KMS-11 (cell line): ENCODE data around the gene PCARE.

Experiments used
- H2AFZ ChIP-seq: fragments of 200-600 bp; sonication (generic); 2 replicates; pipeline ENCODE4 v1.6.1; 2016; ENCODE audit warnings: antibody characterized with exemption, mixed run types, low read depth
- H3K27ac ChIP-seq: fragments of 200-600 bp; sonication (generic); 2 replicates; pipeline ENCODE4 v1.6.1; 2016; ENCODE audit warnings: mild to moderate bottlenecking, mixed run types
- H3K27me3 ChIP-seq: fragments of 200-600 bp; sonication (generic); 2 replicates; pipeline ENCODE4 v1.6.1; 2017; ENCODE audit warnings: mild to moderate bottlenecking, low read depth, mixed run types, moderate library complexity; ENCODE audit not compliant: insufficient read depth
- H3K36me3 ChIP-seq: fragments of 200-600 bp; sonication (generic); 2 replicates; pipeline ENCODE4 v1.6.1; 2017; ENCODE audit warnings: mild to moderate bottlenecking, mixed run types; ENCODE audit not compliant: insufficient read depth
- H3K4me1 ChIP-seq: fragments of 200-600 bp; sonication (generic); 2 replicates; pipeline ENCODE4 v1.6.1; 2016; ENCODE audit warnings: mild to moderate bottlenecking, low read depth, mixed run types; ENCODE audit not compliant: poor library complexity, severe bottlenecking
- H3K4me2 ChIP-seq: fragments of 200-600 bp; sonication (generic); 2 replicates; pipeline ENCODE4 v1.7.0; 2016; ENCODE audit warnings: mild to moderate bottlenecking, mixed run types
- H3K4me3 ChIP-seq: fragments of 200-600 bp; sonication (generic); IDR thresholded peaks from 2 replicates; pipeline ENCODE4 v1.6.1; 2017; ENCODE audit warnings: low read depth, low read length, mixed read lengths; ENCODE audit not compliant: insufficient read depth
- H3K79me2 ChIP-seq: fragments of 200-600 bp; sonication (generic); 2 replicates; pipeline ENCODE4 v1.6.1; 2016; ENCODE audit warnings: low read depth, mixed run types; ENCODE audit not compliant: insufficient read depth
- H3K9ac ChIP-seq: fragments of 200-600 bp; sonication (generic); 2 replicates; pipeline ENCODE4 v1.6.1; 2016; ENCODE audit warnings: mild to moderate bottlenecking, mixed run types
- H4K20me1 ChIP-seq: fragments of 200-600 bp; sonication (generic); 2 replicates; pipeline ENCODE4 v1.6.1; 2016; ENCODE audit warnings: mild to moderate bottlenecking, mixed run types; ENCODE audit not compliant: insufficient read depth
- CTCF ChIP-seq: fragments of 200-600 bp; sonication (generic); conservative IDR thresholded peaks from 2 replicates; pipeline ENCODE4 v1.6.1; 2017; ENCODE audit warnings: low read depth, mild to moderate bottlenecking, antibody characterized with exemption, low read length, moderate library complexity, mixed read lengths

The PCARE gene

GRCh38 chr2:29113891-29114321, 39.6 kb upstream of the PCARE start:
- Histone ChIP-seq H3K9ac (no peak overlapping the region), H3K36me3 (no peaks in the 10 kb centered on the region), H3K27me3 (no peaks in the 10 kb centered on the region), H2AFZ (no peak overlapping the region), H3K4me1 (peaks cover 14% of the 10 kb centered on the region), H4K20me1 (no peaks in the 10 kb centered on the region), H3K27ac (no peak overlapping the region), H3K4me2 (no peak overlapping the region; the same call in 1 of the 2 replicates), H3K79me2 (no peaks in the 10 kb centered on the region), H3K4me3 (no peak overlapping the region)
- no peak for TF ChIP-seq CTCF

- H3K27ac ChIP-seq, result no peak overlapping the region
- no peaks in the 10 kb centered on the region for H3K79me2 ChIP-seq
- H2AFZ ChIP-seq, result no peak overlapping the region
- H3K4me3 ChIP-seq, result no peak overlapping the region
- H3K27me3 ChIP-seq, result no peaks in the 10 kb centered on the region
- H3K36me3 ChIP-seq, result no peaks in the 10 kb centered on the region
- H3K9ac ChIP-seq, result no peak overlapping the region
- peaks cover 14% of the 10 kb centered on the region for H3K4me1 ChIP-seq
- H4K20me1 ChIP-seq, result no peaks in the 10 kb centered on the region
- H3K4me2 ChIP-seq, result no peak overlapping the region
- TF ChIP-seq CTCF, result no peak
Observed at GRCh38 chr2:29113027-29113686, 38.8 kb upstream of the PCARE start.

GRCh38 chr2:29112379-29112778, 38.1 kb upstream of the PCARE start:
- no peak for TF ChIP-seq CTCF
- no peak overlapping the region for H3K4me2 ChIP-seq

GRCh38 chr2:29110916-29111535, 36.7 kb upstream of the PCARE start:
- no peak overlapping the region for H3K27ac ChIP-seq
- H2AFZ ChIP-seq, result no peak overlapping the region
- no peaks in the 10 kb centered on the region for H4K20me1 ChIP-seq
- no peaks in the 10 kb centered on the region for H3K79me2 ChIP-seq
- no peaks in the 10 kb centered on the region for H3K36me3 ChIP-seq
- H3K27me3 ChIP-seq, result no peaks in the 10 kb centered on the region
- no peak overlapping the region for H3K4me3 ChIP-seq
- no peak for TF ChIP-seq CTCF
- H3K9ac ChIP-seq, result no peak overlapping the region
- H3K4me2 ChIP-seq, result no peak overlapping the region
- H3K4me1 ChIP-seq, result peaks cover 7% of the 10 kb centered on the region

More at GRCh38 chr2:29112379-29112778, 38.1 kb upstream of the PCARE start:
- Histone ChIP-seq H3K79me2 (no peaks in the 10 kb centered on the region), H3K27ac (no peak overlapping the region), H2AFZ (no peak overlapping the region), H4K20me1 (no peaks in the 10 kb centered on the region), H3K27me3 (no peaks in the 10 kb centered on the region), H3K4me3 (no peak overlapping the region), H3K36me3 (no peaks in the 10 kb centered on the region), H3K4me1 (peaks cover 14% of the 10 kb centered on the region), H3K9ac (no peak overlapping the region)
